Activated naive CD4-positive, alpha-beta T cell treated with anti-CD3 and anti-CD28 coated beads, Interleukin-2, amount 50 U/mL, for 72 hours (primary cell): ENCODE results near the gene CD24. TPM values are rescaled to one million over a fixed set of nuclear protein-coding genes. Genes with fewer than 3 reads are reported as not detected.

Experiments
- ATAC-seq, 2 donors: fragments of 150-1000 bp; cut with Tn5 transposase; 2 replicates each; pipeline ENCODE4 v1.10.0; 2021; ENCODE audit warnings: mild to moderate bottlenecking in 2 of 2, moderate library complexity in 2 of 2
- DNase-seq, 2 donors: peaks; one replicate each; pipeline ENCODE4 v3.0.0; 2021 to 2022; ENCODE audit warnings: low spot score in 2 of 2
- H3K27ac Mint-ChIP-seq, 2 donors: one replicate each; pipeline ENCODE4 v1.8.0; 2022; ENCODE audit warnings: mild to moderate bottlenecking in 2 of 2, mixed read lengths in 2 of 2
- H3K36me3 Mint-ChIP-seq, 2 donors: one replicate each; pipeline ENCODE4 v1.8.0; 2022; ENCODE audit warnings: mixed read lengths in 2 of 2
- H3K9me3 Mint-ChIP-seq, 2 donors: one replicate each; pipeline ENCODE4 v1.8.0; 2022; ENCODE audit warnings: mixed read lengths in 2 of 2
- total RNA-seq, 2 donors: library from RNA; stranded (reverse); gene quantifications; one replicate each; pipeline ENCODE4 v1.2.3, GENCODE V29; 2022

CD24 gene
- total RNA-seq, 2 donors from 2014 or later = 0.89 to 1.9 TPM

GRCh38 chr6:106925948-106926347, 48.6 kb downstream of the CD24 start:
- Mint-ChIP-seq H3K9me3 (no peaks in the 10 kb centered on the region), H3K27ac (no peak overlapping the region), H3K36me3 (no peaks in the 10 kb centered on the region)
- DNase-seq (no peak), ATAC-seq (no peak)

DNA sequence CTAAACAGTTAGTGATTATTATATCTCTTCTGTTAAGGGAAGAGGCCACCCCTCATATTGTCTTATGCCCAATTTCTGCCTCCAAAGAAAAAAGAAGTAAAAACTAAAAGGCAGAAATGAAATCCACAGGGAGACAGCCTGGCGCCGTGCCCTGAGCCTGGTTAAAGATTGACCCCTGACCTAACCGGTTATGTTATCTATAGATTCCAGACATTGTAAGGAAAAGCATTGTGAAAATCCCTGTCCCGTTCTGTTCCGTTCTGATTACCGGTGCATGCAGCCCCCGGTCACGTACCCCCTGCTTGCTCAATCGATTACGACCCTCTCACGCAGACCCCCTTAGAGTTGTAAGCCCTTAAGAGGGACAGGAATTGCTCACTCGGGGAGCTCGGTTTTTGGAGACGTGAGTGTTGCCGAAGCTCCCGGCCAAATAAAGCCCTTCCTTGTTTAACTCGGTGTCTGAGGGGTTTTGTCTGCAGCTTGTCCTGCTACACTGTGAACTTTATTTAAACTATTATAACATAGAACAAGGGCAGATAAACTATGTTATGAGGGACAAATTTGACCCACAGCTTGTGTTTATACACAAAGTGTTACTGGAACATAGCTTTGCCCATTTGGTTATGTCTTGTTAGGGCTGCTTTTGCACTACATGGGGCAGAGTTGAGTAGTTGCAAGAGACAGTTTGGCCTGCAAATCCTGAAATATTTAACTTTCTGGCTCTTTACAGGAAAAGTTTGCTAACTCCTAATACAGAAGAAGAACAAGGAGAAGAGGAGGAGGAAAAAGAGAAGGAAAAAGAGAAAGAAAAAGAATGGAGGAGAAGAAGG, 49.6 kb downstream of the CD24 start:
- DNase-seq (no peak), ATAC-seq (no peak)
- no peaks in the 10 kb centered on the region for H3K9me3 Mint-ChIP-seq
- no peak overlapping the region for H3K27ac Mint-ChIP-seq
- no peaks in the 10 kb centered on the region for H3K36me3 Mint-ChIP-seq

- no peaks in the 10 kb centered on the region for H3K9me3 Mint-ChIP-seq
- DNase-seq (no peak), ATAC-seq (no peak)
- no peaks in the 10 kb centered on the region for H3K36me3 Mint-ChIP-seq
- H3K27ac Mint-ChIP-seq = no peak overlapping the region
Observed at GRCh38 chr6:106922626-106923025, 51.9 kb downstream of the CD24 start.

Other genes with a start within 250 kb of the CD24 start
- 10 to 100 TPM; 10.2 to 23.0 TPM for gene MTRES1, start 53.5 kb upstream of the CD24 start, total RNA-seq
- gene BEND3, start 140.8 kb upstream of the CD24 start, total RNA-seq = 1 to 10 TPM; 4.0 to 5.2 TPM